HCT116 (cell line): ENCODE results near the gene CCR7. TPM values are rescaled to one million over a fixed set of nuclear protein-coding genes. Genes with fewer than 3 reads are reported as not detected.

ENCODE experiments used
- ATAC-seq: fragments of 200-7000 bp; cut with Tn5 transposase; 2 replicates; pipeline ENCODE4 v1.9.1; 2020; ENCODE audit warnings: mild to moderate bottlenecking, moderate library complexity
- BruUV-seq: library from RNA; stranded (reverse); fragments of 400-500 nt; replicated peaks from 2 replicates; lab custom pipeline; 2021; lab: Mats Ljungman, UMichigan
- CTCF ChIA-PET: fragments of 300-600 bp; sonication (Branson Sonifier 250); formaldehyde crosslinking; loops from one replicate; lab custom pipeline; 2021; ENCODE audit warnings: antibody characterized with exemption; lab: Charles Lee
- POLR2A ChIA-PET: fragments of 300-600, 350-600 bp; sonication (Branson Sonifier 250); formaldehyde crosslinking; loops from one replicate; lab custom pipeline; 2021; ENCODE audit warnings: antibody characterized with exemption; lab: Charles Lee
- RAD21 ChIA-PET, 2 experiments: fragments of 300-600 bp; sonication (Branson Sonifier 250); formaldehyde crosslinking; loops; one replicate each; lab custom pipeline; 2023; ENCODE audit warnings: low total read pairs in 2 of 2; ENCODE audit not compliant: uncharacterized antibody in 2 of 2, unreplicated experiment in 2 of 2, low non-redundant PET in 1 of 2; lab: Charles Lee
- DNase-seq: peaks from one replicate; pipeline ENCODE4 v3.0.0-alpha.2; 2010; ENCODE audit warnings: low read depth, low spot score
- H2AFZ ChIP-seq: fragments of 200-600 bp; shearing (Covaris generic), sonication (generic); 2 replicates; pipeline ENCODE4 v1.6.1; 2017; ENCODE audit warnings: low read depth, mixed run types, mixed read lengths, antibody characterized with exemption, low read length; ENCODE audit not compliant: poor library complexity, severe bottlenecking
- H3K27ac ChIP-seq: 2 replicates; pipeline ENCODE4 v1.5.1; 2012; ENCODE audit warnings: low read depth, low read length
- H3K27me3 ChIP-seq: fragments of 200-600 bp; sonication (generic); 2 replicates; pipeline ENCODE4 v1.6.1; 2016; ENCODE audit warnings: mixed run types, low read length, mixed read lengths; ENCODE audit not compliant: insufficient read depth
- H3K36me3 ChIP-seq, 2 experiments: fragments of 200-500 bp in 1 of 2; fragments of 200-600 bp in 1 of 2; sonication (Bioruptor generic) in 1 of 2; sonication (generic) in 1 of 2; 2 replicates each; pipeline versions ENCODE4 v1.5.1 to v1.6.1; 2014 to 2016; ENCODE audit warnings: low read length in 2 of 2, inconsistent platforms in 1 of 2, mixed read lengths in 1 of 2, mixed run types in 1 of 2; ENCODE audit not compliant: insufficient read depth in 2 of 2, control insufficient read depth in 1 of 2
- H3K4me1 ChIP-seq, 2 experiments: fragments of 200-600 bp in 1 of 2; sonication (generic) in 1 of 2; 2 replicates each; pipeline versions ENCODE4 v1.5.1 to v1.6.1; 2012 to 2017; ENCODE audit warnings: low read length in 2 of 2, inconsistent platforms in 1 of 2, mild to moderate bottlenecking in 1 of 2, mixed read lengths in 1 of 2, mixed run types in 1 of 2, moderate library complexity in 1 of 2; ENCODE audit not compliant: insufficient read depth in 2 of 2, control insufficient read depth in 1 of 2
- H3K4me2 ChIP-seq: fragments of 200-600 bp; sonication (generic); 2 replicates; pipeline ENCODE4 v1.6.1; 2017; ENCODE audit warnings: mixed run types, low read length, mixed read lengths
- H3K4me3 ChIP-seq, 2 experiments: fragments of 200-600 bp in 1 of 2; sonication (generic) in 1 of 2; replicated peaks in 1 of 2; 2 replicates each; pipeline ENCODE4 v1.5.1; 2011 to 2016; ENCODE audit warnings: low read length in 2 of 2, control low read depth in 1 of 2, low read depth in 1 of 2, mild to moderate bottlenecking in 1 of 2, mixed read lengths in 1 of 2, mixed run types in 1 of 2
- H3K79me2 ChIP-seq: fragments of 200-600 bp; sonication (generic); 2 replicates; pipeline ENCODE4 v1.6.1; 2017; ENCODE audit warnings: mild to moderate bottlenecking, mixed run types, low read length, moderate library complexity, mixed read lengths; ENCODE audit not compliant: insufficient read depth
- H3K9ac ChIP-seq: fragments of 200-600 bp; sonication (generic); 2 replicates; pipeline ENCODE4 v1.6.1; 2016; ENCODE audit warnings: low read length, mixed read lengths
- H3K9me2 ChIP-seq: fragments of 200-600 bp; sonication (generic), shearing (Covaris generic); 2 replicates; pipeline ENCODE4 v1.6.1; 2017; ENCODE audit warnings: mixed run types, mild to moderate bottlenecking, moderate library complexity; ENCODE audit not compliant: insufficient read depth
- H3K9me3 ChIP-seq, 2 experiments: fragments of 200-500 bp in 1 of 2; fragments of 200-600 bp in 1 of 2; sonication (Bioruptor generic) in 1 of 2; sonication (generic) in 1 of 2; 2 replicates each; pipeline ENCODE4 v1.6.1; 2014 to 2017; ENCODE audit warnings: low read length in 2 of 2, mixed read lengths in 2 of 2, inconsistent platforms in 1 of 2, low read depth in 1 of 2, mild to moderate bottlenecking in 1 of 2, mixed run types in 1 of 2, moderate library complexity in 1 of 2; ENCODE audit not compliant: control insufficient read depth in 1 of 2, insufficient read depth in 1 of 2
- H4K20me1 ChIP-seq: fragments of 200-600 bp; sonication (generic), shearing (Covaris generic); 2 replicates; pipeline ENCODE4 v1.6.1; 2017; ENCODE audit warnings: mixed run types, mild to moderate bottlenecking, moderate library complexity; ENCODE audit not compliant: insufficient read depth
- CBX3 ChIP-seq: IDR thresholded peaks from 2 replicates; pipeline ENCODE4 v1.6.1; 2012; ENCODE audit warnings: low read depth
- CEBPB ChIP-seq: IDR thresholded peaks from 2 replicates; pipeline ENCODE4 v1.6.1; 2012; ENCODE audit warnings: low read depth
- EGR1 ChIP-seq: IDR thresholded peaks from 2 replicates; pipeline ENCODE4 v1.6.1; 2012; ENCODE audit warnings: low read depth
- ELF1 ChIP-seq: IDR thresholded peaks from 2 replicates; pipeline ENCODE4 v1.6.1; 2012; ENCODE audit warnings: low read depth, borderline replicate concordance
- EZH2 ChIP-seq: fragments of 200-600 bp; sonication (generic); IDR thresholded peaks from 2 replicates; pipeline ENCODE4 v1.6.1; 2017; ENCODE audit warnings: antibody characterized with exemption, mixed run types
- EZH2phosphoT487 ChIP-seq: fragments of 200-600 bp; IDR thresholded peaks from 2 replicates; pipeline ENCODE4 v1.6.1; 2018; ENCODE audit warnings: antibody characterized with exemption, borderline replicate concordance
- FOSL1 ChIP-seq: IDR thresholded peaks from 2 replicates; pipeline ENCODE4 v1.6.1; 2012; ENCODE audit warnings: low read depth
- JUND ChIP-seq: IDR thresholded peaks from 2 replicates; pipeline ENCODE4 v1.6.1; 2012
- POLR2A ChIP-seq: IDR thresholded peaks from 2 replicates; pipeline ENCODE4 v1.7.0; 2011; ENCODE audit warnings: borderline replicate concordance; ENCODE audit not compliant: insufficient read depth, insufficient read length; ENCODE audit errors: extremely low read depth
- POLR2AphosphoS5 ChIP-seq: IDR thresholded peaks from 2 replicates; pipeline ENCODE4 v1.6.1; 2011; ENCODE audit warnings: mild to moderate bottlenecking, low read depth, low read length, moderate library complexity
- RAD21 ChIP-seq: IDR thresholded peaks from 2 replicates; pipeline ENCODE4 v1.6.1; 2012; ENCODE audit warnings: low read depth, mild to moderate bottlenecking
- SIN3A ChIP-seq: IDR thresholded peaks from 2 replicates; pipeline ENCODE4 v1.6.1; 2012; ENCODE audit warnings: low read depth
- SP1 ChIP-seq: IDR thresholded peaks from 2 replicates; pipeline ENCODE4 v1.6.1; 2012; ENCODE audit warnings: low read depth
- SRF ChIP-seq: IDR thresholded peaks from 2 replicates; pipeline ENCODE4 v1.6.1; 2012; ENCODE audit warnings: low read depth
- YY1 ChIP-seq: IDR thresholded peaks from 2 replicates; pipeline ENCODE4 v1.6.1; 2011; ENCODE audit warnings: low read length, low read depth, moderate library complexity, mild to moderate bottlenecking; ENCODE audit not compliant: insufficient replicate concordance; ENCODE audit errors: extremely low read depth
- ZNF274 ChIP-seq: fragments of 200-500 bp; sonication (Bioruptor generic); IDR thresholded peaks from 2 replicates; pipeline ENCODE4 v1.6.1; 2014; ENCODE audit warnings: mild to moderate bottlenecking, low read depth, low read length, inconsistent platforms
- intact Hi-C: fragments of 100-400 bp; cut with micrococcal nuclease; formaldehyde crosslinking; loops from 2 replicates; pipeline ENCODE4 v1.10.0; 2022
- total RNA-seq: library from RNA; stranded (reverse); gene quantifications from one replicate; pipeline ENCODE4 v1.2.1, GENCODE V29; 2021; ENCODE audit not compliant: unreplicated experiment
- TF ChIP-seq, protein P1 (sequence below): IDR thresholded peaks from 2 replicates; pipeline ENCODE4 v1.6.1; 2012; ENCODE audit warnings: low read depth
- TF ChIP-seq, protein P2 (sequence below): IDR thresholded peaks from 2 replicates; pipeline ENCODE4 v1.6.1; 2011; ENCODE audit warnings: mild to moderate bottlenecking, low read length, moderate library complexity; ENCODE audit not compliant: insufficient replicate concordance; ENCODE audit errors: extremely low read depth
- TF ChIP-seq, protein P3 (sequence below): IDR thresholded peaks from 2 replicates; pipeline ENCODE4 v1.6.1; 2012
- TF ChIP-seq, protein P4 (sequence below), 3 experiments: fragments of 200-600 bp in 1 of 3; sonication (generic) in 1 of 3; IDR thresholded peaks in 2 of 3; conservative IDR thresholded peaks in 1 of 3; 2 replicates each; pipeline ENCODE4 v1.5.1; 2012 to 2017; ENCODE audit warnings: low read depth in 2 of 3, low read length in 2 of 3, antibody characterized with exemption in 1 of 3, borderline replicate concordance in 1 of 3, control low read depth in 1 of 3, mild to moderate bottlenecking in 1 of 3, mixed read lengths in 1 of 3, mixed run types in 1 of 3, moderate library complexity in 1 of 3; ENCODE audit not compliant: insufficient read depth in 1 of 3

CCR7 gene
- total RNA-seq, 1 experiment from 2014 or later, result 0.69 TPM

DNA sequence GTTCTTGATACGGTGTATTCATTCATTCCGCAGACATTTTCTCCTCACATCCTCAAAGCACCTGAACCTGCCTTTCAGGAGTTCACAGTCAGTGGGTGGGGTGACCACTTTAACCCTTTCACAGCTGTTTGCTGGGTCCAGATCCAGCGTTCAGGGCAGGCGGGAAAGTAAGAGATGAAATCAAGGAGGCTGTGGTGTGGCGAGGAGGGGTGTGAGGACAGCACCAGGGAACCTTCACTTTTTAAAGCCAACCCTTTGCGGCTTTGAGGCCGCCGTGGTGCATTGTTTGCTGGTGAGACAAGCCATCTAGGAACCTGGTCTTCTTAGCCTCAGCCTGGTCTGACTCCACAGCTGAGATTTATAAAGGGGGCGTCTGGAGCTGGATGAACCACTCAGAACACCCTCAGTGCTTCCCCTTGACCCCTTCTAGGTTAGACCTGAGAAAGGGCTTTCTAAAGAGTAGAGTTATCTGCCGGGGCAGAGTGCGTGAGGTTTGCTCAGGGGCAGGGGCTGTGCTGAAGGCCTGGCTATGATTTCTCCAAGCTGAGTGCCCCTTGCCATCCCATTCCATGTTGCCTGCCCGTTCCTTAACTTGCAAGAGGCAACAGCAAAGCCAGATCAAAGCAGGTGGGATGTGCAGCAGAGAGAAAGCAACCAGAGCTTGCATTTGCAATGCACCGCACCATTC is 933 bp downstream of the CCR7 start:
- Histone ChIP-seq H3K9ac (no peak overlapping the region), H3K4me1 (peaks cover 10 to 16% of the 10 kb centered on the region in 2 experiments), H3K4me2 (no peak overlapping the region), H3K27ac (no peak overlapping the region), H2AFZ (no peak overlapping the region), H3K4me3 (no peak overlapping the region), H3K79me2 (no peaks in the 10 kb centered on the region), H3K9me2 (no peaks in the 10 kb centered on the region), H3K9me3 (no peaks in the 10 kb centered on the region), H4K20me1 (no peaks in the 10 kb centered on the region), H3K36me3 (no peaks in the 10 kb centered on the region), H3K27me3 (no peaks in the 10 kb centered on the region)
- no TSS peak for BruUV-seq
- RAD21 ChIA-PET, result no interaction called here
- CTCF ChIA-PET, result no interaction called here
- POLR2A ChIA-PET, result no interaction called here
- intact Hi-C loops, result no loop called here
- TF ChIP-seq SP1, result no peak
- no peak for TF ChIP-seq CBX3
- TF ChIP-seq, protein P1, sequence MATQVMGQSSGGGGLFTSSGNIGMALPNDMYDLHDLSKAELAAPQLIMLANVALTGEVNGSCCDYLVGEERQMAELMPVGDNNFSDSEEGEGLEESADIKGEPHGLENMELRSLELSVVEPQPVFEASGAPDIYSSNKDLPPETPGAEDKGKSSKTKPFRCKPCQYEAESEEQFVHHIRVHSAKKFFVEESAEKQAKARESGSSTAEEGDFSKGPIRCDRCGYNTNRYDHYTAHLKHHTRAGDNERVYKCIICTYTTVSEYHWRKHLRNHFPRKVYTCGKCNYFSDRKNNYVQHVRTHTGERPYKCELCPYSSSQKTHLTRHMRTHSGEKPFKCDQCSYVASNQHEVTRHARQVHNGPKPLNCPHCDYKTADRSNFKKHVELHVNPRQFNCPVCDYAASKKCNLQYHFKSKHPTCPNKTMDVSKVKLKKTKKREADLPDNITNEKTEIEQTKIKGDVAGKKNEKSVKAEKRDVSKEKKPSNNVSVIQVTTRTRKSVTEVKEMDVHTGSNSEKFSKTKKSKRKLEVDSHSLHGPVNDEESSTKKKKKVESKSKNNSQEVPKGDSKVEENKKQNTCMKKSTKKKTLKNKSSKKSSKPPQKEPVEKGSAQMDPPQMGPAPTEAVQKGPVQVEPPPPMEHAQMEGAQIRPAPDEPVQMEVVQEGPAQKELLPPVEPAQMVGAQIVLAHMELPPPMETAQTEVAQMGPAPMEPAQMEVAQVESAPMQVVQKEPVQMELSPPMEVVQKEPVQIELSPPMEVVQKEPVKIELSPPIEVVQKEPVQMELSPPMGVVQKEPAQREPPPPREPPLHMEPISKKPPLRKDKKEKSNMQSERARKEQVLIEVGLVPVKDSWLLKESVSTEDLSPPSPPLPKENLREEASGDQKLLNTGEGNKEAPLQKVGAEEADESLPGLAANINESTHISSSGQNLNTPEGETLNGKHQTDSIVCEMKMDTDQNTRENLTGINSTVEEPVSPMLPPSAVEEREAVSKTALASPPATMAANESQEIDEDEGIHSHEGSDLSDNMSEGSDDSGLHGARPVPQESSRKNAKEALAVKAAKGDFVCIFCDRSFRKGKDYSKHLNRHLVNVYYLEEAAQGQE, result no peak
- TF ChIP-seq ZNF274, result no peak
- TF ChIP-seq, protein P2, sequence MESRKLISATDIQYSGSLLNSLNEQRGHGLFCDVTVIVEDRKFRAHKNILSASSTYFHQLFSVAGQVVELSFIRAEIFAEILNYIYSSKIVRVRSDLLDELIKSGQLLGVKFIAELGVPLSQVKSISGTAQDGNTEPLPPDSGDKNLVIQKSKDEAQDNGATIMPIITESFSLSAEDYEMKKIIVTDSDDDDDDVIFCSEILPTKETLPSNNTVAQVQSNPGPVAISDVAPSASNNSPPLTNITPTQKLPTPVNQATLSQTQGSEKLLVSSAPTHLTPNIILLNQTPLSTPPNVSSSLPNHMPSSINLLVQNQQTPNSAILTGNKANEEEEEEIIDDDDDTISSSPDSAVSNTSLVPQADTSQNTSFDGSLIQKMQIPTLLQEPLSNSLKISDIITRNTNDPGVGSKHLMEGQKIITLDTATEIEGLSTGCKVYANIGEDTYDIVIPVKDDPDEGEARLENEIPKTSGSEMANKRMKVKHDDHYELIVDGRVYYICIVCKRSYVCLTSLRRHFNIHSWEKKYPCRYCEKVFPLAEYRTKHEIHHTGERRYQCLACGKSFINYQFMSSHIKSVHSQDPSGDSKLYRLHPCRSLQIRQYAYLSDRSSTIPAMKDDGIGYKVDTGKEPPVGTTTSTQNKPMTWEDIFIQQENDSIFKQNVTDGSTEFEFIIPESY, result no peak
- no peak for TF ChIP-seq EGR1
- TF ChIP-seq CEBPB, result no peak
- TF ChIP-seq EZH2phosphoT487, result no peak
- TF ChIP-seq POLR2AphosphoS5, result no peak
- TF ChIP-seq EZH2, result no peak
- TF ChIP-seq YY1, result no peak
- TF ChIP-seq, protein P3, sequence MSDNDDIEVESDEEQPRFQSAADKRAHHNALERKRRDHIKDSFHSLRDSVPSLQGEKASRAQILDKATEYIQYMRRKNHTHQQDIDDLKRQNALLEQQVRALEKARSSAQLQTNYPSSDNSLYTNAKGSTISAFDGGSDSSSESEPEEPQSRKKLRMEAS, result no peak
- no peak for TF ChIP-seq SIN3A
- TF ChIP-seq POLR2A, result no peak
- no peak for TF ChIP-seq RAD21
- TF ChIP-seq JUND, result no peak
- TF ChIP-seq ELF1, result no peak
- no peak for TF ChIP-seq SRF
- TF ChIP-seq FOSL1, result no peak
- TF ChIP-seq, protein P4, sequence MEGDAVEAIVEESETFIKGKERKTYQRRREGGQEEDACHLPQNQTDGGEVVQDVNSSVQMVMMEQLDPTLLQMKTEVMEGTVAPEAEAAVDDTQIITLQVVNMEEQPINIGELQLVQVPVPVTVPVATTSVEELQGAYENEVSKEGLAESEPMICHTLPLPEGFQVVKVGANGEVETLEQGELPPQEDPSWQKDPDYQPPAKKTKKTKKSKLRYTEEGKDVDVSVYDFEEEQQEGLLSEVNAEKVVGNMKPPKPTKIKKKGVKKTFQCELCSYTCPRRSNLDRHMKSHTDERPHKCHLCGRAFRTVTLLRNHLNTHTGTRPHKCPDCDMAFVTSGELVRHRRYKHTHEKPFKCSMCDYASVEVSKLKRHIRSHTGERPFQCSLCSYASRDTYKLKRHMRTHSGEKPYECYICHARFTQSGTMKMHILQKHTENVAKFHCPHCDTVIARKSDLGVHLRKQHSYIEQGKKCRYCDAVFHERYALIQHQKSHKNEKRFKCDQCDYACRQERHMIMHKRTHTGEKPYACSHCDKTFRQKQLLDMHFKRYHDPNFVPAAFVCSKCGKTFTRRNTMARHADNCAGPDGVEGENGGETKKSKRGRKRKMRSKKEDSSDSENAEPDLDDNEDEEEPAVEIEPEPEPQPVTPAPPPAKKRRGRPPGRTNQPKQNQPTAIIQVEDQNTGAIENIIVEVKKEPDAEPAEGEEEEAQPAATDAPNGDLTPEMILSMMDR (IDR thresholded peaks at IDR 0.05 in 2 of 3, conservative IDR thresholded peaks at IDR 0.05 in 1 of 3; ENCODE audit: borderline replicate concordance in 1 of 3, insufficient read depth in 1 of 3, low read depth in 2 of 3, low read length in 2 of 3), result no peak
- ATAC-seq (no peak), DNase-seq (no peak)
